Liver (tissue), 9 donors: Measurements from ENCODE around the gene FITM2. TPM values are rescaled to one million over a fixed set of nuclear protein-coding genes. Genes with fewer than 3 reads are reported as not detected.
"Not testable (repeated sequence)": the region's sequence is repeated elsewhere in the genome, so short reads cannot be mapped to it uniquely, and the experiment has no call there.

Source experiments
- DNase-seq: peaks from one replicate; pipeline ENCODE4 v3.0.0-alpha.2; 2017; ENCODE audit warnings: low spot score
- H3K27ac ChIP-seq, 2 donors: one replicate each; pipeline ENCODE4 v1.7.0; 2013; ENCODE audit warnings: inconsistent platforms in 2 of 2, low read length in 2 of 2, control low read depth in 1 of 2, low read depth in 1 of 2, mild to moderate bottlenecking in 1 of 2
- H3K27me3 ChIP-seq, 4 donors: one replicate each; pipeline versions ENCODE4 v1.6.1 to v1.7.0; 2013; ENCODE audit warnings: low read length in 3 of 4, inconsistent platforms in 1 of 4, mild to moderate bottlenecking in 1 of 4, moderate library complexity in 1 of 4; ENCODE audit not compliant: control insufficient read depth in 4 of 4, insufficient read depth in 4 of 4
- H3K36me3 ChIP-seq, 4 donors: one replicate each; pipeline versions ENCODE4 v1.6.1 to v1.7.0; 2013; ENCODE audit warnings: low read length in 3 of 4, mild to moderate bottlenecking in 3 of 4, low read depth in 1 of 4, moderate library complexity in 1 of 4; ENCODE audit not compliant: control insufficient read depth in 4 of 4, insufficient read depth in 3 of 4
- H3K4me1 ChIP-seq, 4 donors: one replicate each; pipeline versions ENCODE4 v1.6.1 to v1.7.0; 2013; ENCODE audit warnings: low read length in 3 of 4, mild to moderate bottlenecking in 3 of 4, moderate library complexity in 1 of 4; ENCODE audit not compliant: control insufficient read depth in 4 of 4, insufficient read depth in 4 of 4
- H3K4me3 ChIP-seq, 3 donors: one replicate each; pipeline versions ENCODE4 v1.6.1 to v1.7.0; 2013; ENCODE audit warnings: low read length in 3 of 3, control low read depth in 1 of 3, low read depth in 1 of 3, mild to moderate bottlenecking in 1 of 3
- H3K9ac ChIP-seq, 2 donors: one replicate each; pipeline ENCODE4 v1.7.0; 2013; ENCODE audit warnings: low read length in 2 of 2, mild to moderate bottlenecking in 2 of 2, moderate library complexity in 2 of 2, control low read depth in 1 of 2, low read depth in 1 of 2
- H3K9me3 ChIP-seq, 4 donors: one replicate each; pipeline versions ENCODE4 v1.6.1 to v1.7.0; 2013; ENCODE audit warnings: low read length in 3 of 4; ENCODE audit not compliant: control insufficient read depth in 4 of 4
- EGR1 ChIP-seq, 2 donors: IDR thresholded peaks; 2 replicates each; pipeline ENCODE4 v1.6.1; 2016 to 2018; ENCODE audit warnings: antibody characterized with exemption in 2 of 2, low read depth in 2 of 2
- FOXA1 ChIP-seq: IDR thresholded peaks from 2 replicates; pipeline ENCODE4 v1.6.1; 2016; ENCODE audit warnings: antibody characterized with exemption
- FOXA2 ChIP-seq: IDR thresholded peaks from 2 replicates; pipeline ENCODE4 v1.6.1; 2016; ENCODE audit warnings: antibody characterized with exemption
- GABPA ChIP-seq, 2 donors: IDR thresholded peaks in 1 of 2; conservative IDR thresholded peaks in 1 of 2; 2 replicates each; pipeline ENCODE4 v1.6.1; 2016; ENCODE audit warnings: antibody characterized with exemption in 2 of 2, mild to moderate bottlenecking in 1 of 2, moderate library complexity in 1 of 2
- HNF4A ChIP-seq, 2 donors: conservative IDR thresholded peaks; 2 replicates each; pipeline ENCODE4 v1.6.1; 2016; ENCODE audit warnings: antibody characterized with exemption in 2 of 2, mild to moderate bottlenecking in 2 of 2
- HNF4G ChIP-seq: IDR thresholded peaks from 2 replicates; pipeline ENCODE4 v1.6.1; 2016; ENCODE audit warnings: antibody characterized with exemption
- JUND ChIP-seq, 2 donors: IDR thresholded peaks; 2 replicates each; pipeline ENCODE4 v1.6.1; 2016; ENCODE audit warnings: antibody characterized with exemption in 2 of 2
- NR2F2 ChIP-seq: IDR thresholded peaks from 2 replicates; pipeline ENCODE4 v1.6.1; 2016; ENCODE audit warnings: antibody characterized with exemption
- RAD21 ChIP-seq, 2 donors: IDR thresholded peaks; 2 replicates each; pipeline ENCODE4 v1.6.1; 2016; ENCODE audit warnings: antibody characterized with exemption in 2 of 2, mild to moderate bottlenecking in 2 of 2
- RXRA ChIP-seq, 2 donors: IDR thresholded peaks; 2 replicates each; pipeline ENCODE4 v1.6.1; 2017 to 2018; ENCODE audit warnings: antibody characterized with exemption in 2 of 2, mild to moderate bottlenecking in 1 of 2
- SP1 ChIP-seq: IDR thresholded peaks from 2 replicates; pipeline ENCODE4 v1.6.1; 2018; ENCODE audit warnings: antibody characterized with exemption, mild to moderate bottlenecking
- TAF1 ChIP-seq: conservative IDR thresholded peaks from 2 replicates; pipeline ENCODE4 v1.6.1; 2016; ENCODE audit warnings: antibody characterized with exemption, mild to moderate bottlenecking
- YY1 ChIP-seq: IDR thresholded peaks from 2 replicates; pipeline ENCODE4 v1.6.1; 2016; ENCODE audit warnings: antibody characterized with exemption, mild to moderate bottlenecking
- WGBS: extraction: QIAGEN DNeasy Blood & Tissue Kit; methylation state at CpG from one replicate; pipeline ENCODE4 v1.1.7; 2013; 5-methylcytosine and 5-hydroxymethylcytosine counted together
- polyA plus RNA-seq, 2 donors: library from polyadenylated mRNA; stranded (reverse) in 1 of 2; unstranded in 1 of 2; fragments of 200-250 nt in 1 of 2; fragments of >200 nt in 1 of 2; fragmentation: Nextera tagmentation in 1 of 2; extraction: Ambion mirVana in 1 of 2; gene quantifications; one replicate each; pipeline versions ENCODE4 v1.2.1 to v1.2.3, GENCODE V29; 2013 to 2015
- total RNA-seq, 2 donors: library from RNA; depleted of rRNA; stranded (reverse); fragments of >200 nt; gene quantifications; one replicate each; pipeline ENCODE4 v1.2.3, GENCODE V29; 2014
- TF ChIP-seq, protein P1 (sequence below): IDR thresholded peaks from 2 replicates; pipeline ENCODE4 v1.6.1; 2016; ENCODE audit warnings: antibody characterized with exemption
- TF ChIP-seq, protein P2 (sequence below): IDR thresholded peaks from 2 replicates; pipeline ENCODE4 v1.6.1; 2016; ENCODE audit warnings: antibody characterized with exemption
- TF ChIP-seq, protein P3 (sequence below): IDR thresholded peaks from 2 replicates; pipeline ENCODE4 v1.6.1; 2016; ENCODE audit warnings: antibody characterized with exemption
- TF ChIP-seq, protein P4 (sequence below): fragments of 150-350 bp; IDR thresholded peaks from 2 replicates; pipeline ENCODE4 v1.5.1; 2017; ENCODE audit warnings: improper control_type of control experiment, low read depth, low read length; ENCODE audit not compliant: missing input control
- donor health status: healthy.
- donor health status: healthy.
- donor health status: healthy.
- donor health status: healthy.
- donor health status: healthy.

FITM2 gene
- total and polyA plus RNA-seq, 4 donors: 3.3 to 9.9 (median 3.9) TPM

DNA sequence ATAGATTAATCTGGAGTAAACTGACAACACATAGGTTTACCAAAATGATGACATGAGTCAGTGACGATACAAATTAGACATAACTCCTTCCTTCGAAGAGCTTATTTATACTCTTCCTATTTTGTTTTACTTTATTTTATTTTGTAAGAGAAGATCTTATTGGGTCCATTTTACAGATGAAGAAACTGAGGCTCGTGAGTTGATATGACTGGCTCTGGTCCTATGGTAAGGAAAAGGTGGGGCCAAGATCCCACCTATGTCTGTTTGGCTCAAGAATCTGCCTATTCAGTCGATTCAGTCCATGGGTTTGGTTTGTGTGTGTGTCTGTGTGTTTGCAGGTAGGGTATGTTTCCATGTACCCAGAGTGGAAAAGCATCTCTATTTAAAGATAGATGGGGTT lies 17.4 kb upstream of the FITM2 start:
- H3K4me1 ChIP-seq: peaks cover 0 to 4% (median 3%) of the 10 kb centered on the region in 4 donors
- H3K9me3 ChIP-seq: no peaks in the 10 kb centered on the region
- WGBS: 79% methylated on average over 4 of the region's 4 CpGs
- no peak overlapping the region for H3K27ac ChIP-seq
- no peaks in the 10 kb centered on the region for H3K36me3 ChIP-seq
- H3K4me3 ChIP-seq: no peak overlapping the region
- H3K27me3 ChIP-seq: peaks cover 0 to 2% (median 0%) of the 10 kb centered on the region in 4 donors
- TF ChIP-seq TAF1 (no peak), JUND (IDR thresholded peaks at IDR 0.05) (no peak), SP1 (no peak), FOXA1 (no peak), HNF4A (conservative IDR thresholded peaks at IDR 0.05) (no peak), HNF4G (no peak), YY1 (no peak), GABPA (IDR thresholded peaks at IDR 0.05 in 1 of 2, conservative IDR thresholded peaks at IDR 0.05 in 1 of 2) (no peak), FOXA2 (no peak), RAD21 (IDR thresholded peaks at IDR 0.05) (no peak), EGR1 (IDR thresholded peaks at IDR 0.05; ENCODE audit: low read depth in 2 of 2) (no peak)
- TF ChIP-seq, protein P1, sequence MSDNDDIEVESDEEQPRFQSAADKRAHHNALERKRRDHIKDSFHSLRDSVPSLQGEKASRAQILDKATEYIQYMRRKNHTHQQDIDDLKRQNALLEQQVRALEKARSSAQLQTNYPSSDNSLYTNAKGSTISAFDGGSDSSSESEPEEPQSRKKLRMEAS: no peak
- TF ChIP-seq, protein P2, sequence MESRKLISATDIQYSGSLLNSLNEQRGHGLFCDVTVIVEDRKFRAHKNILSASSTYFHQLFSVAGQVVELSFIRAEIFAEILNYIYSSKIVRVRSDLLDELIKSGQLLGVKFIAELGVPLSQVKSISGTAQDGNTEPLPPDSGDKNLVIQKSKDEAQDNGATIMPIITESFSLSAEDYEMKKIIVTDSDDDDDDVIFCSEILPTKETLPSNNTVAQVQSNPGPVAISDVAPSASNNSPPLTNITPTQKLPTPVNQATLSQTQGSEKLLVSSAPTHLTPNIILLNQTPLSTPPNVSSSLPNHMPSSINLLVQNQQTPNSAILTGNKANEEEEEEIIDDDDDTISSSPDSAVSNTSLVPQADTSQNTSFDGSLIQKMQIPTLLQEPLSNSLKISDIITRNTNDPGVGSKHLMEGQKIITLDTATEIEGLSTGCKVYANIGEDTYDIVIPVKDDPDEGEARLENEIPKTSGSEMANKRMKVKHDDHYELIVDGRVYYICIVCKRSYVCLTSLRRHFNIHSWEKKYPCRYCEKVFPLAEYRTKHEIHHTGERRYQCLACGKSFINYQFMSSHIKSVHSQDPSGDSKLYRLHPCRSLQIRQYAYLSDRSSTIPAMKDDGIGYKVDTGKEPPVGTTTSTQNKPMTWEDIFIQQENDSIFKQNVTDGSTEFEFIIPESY: no peak
- TF ChIP-seq, protein P3, sequence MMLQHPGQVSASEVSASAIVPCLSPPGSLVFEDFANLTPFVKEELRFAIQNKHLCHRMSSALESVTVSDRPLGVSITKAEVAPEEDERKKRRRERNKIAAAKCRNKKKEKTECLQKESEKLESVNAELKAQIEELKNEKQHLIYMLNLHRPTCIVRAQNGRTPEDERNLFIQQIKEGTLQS: no peak
- H3K9ac ChIP-seq: no peak overlapping the region
- DNase-seq: no peak

DNA sequence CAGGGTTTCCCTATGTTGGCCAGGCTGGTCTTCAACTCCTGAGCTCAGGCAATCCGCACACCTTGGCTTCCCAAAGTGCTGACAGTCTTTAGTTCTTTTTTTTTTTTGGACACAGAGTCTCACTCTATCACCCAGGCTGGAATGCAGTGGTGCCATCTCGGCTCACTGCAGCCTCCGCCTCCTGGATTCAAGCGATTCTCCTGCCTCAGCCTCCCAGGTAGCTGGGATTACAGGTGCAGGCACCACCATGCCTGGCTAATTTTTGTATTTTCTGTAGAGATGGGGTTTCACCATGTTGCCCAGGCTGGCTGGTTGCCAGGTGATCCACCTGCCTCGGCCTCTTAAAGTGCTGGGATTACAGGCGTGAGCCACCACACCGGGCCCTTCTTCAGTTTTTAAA lies 16.7 kb upstream of the FITM2 start:
- not testable (repeated sequence) for H3K9me3 ChIP-seq, DNase-seq, H3K4me3 ChIP-seq, H3K27me3 ChIP-seq, H3K9ac ChIP-seq, H3K27ac ChIP-seq, H3K4me1 ChIP-seq, H3K36me3 ChIP-seq
- 93% methylated on average over 7 of the region's 7 CpGs for WGBS

DNA sequence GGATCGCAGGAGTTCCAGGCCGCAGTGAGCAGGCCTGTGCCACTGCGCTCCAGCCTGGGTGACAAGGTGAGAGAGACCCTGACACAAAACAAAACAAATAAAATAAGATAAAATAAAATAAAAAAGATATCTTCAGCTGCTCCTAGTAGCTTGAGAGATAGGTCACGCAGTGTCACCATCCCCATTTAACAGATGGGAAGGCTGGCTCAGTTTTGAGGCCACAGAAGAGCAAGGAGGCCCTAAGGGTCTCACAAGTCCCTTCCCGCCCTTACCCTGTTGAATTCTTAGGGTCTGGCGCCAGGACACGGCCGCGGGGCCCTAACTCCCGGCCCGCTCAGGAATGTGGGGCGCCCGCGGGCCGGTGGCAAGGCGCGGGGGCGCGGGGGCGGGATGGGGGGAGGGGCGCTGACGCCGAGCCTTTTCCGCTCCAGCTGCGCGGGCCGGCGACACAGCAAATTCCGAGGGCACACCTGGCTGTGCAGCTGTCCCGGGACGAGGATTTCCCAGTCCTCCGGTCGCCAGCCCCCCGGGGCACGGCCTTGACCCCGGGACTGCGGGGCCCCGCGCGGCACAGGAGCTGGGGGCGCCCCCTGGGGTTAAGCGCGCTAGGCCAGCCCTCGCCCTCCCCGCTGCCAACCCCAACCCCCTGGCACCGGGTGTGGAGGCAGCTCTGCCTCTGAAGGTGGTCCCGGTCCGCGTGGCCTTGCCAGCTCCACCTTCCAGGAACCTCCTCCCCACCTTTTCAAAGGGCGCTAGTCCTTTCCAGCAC lies 15.6 kb upstream of the FITM2 start:
- Histone ChIP-seq H3K4me3 (peak overlapping the region in 1 of 3 donors; percentile 42), H3K36me3 (no peaks in the 10 kb centered on the region), H3K27ac (no peak overlapping the region), H3K4me1 (peaks cover 0 to 4% (median 3%) of the 10 kb centered on the region in 4 donors), H3K27me3 (no peaks in the 10 kb centered on the region), H3K9ac (no peak overlapping the region), H3K9me3 (no peaks in the 10 kb centered on the region)
- 16% methylated on average over 50 of the region's 50 CpGs for WGBS
- no peak for DNase-seq
- TF ChIP-seq, protein P1: no peak
- TF ChIP-seq HNF4A (conservative IDR thresholded peaks at IDR 0.05) (no peak), EGR1 (IDR thresholded peaks at IDR 0.05; ENCODE audit: low read depth in 2 of 2) (no peak), HNF4G (no peak), TAF1 (no peak), RXRA (IDR thresholded peaks at IDR 0.05) (no peak), RAD21 (IDR thresholded peaks at IDR 0.05) (no peak), NR2F2 (no peak), YY1 (no peak), FOXA1 (no peak), SP1 (no peak), JUND (IDR thresholded peaks at IDR 0.05) (no peak), GABPA (IDR thresholded peaks at IDR 0.05 in 1 of 2, conservative IDR thresholded peaks at IDR 0.05 in 1 of 2) (no peak)
- TF ChIP-seq, protein P2: no peak
- TF ChIP-seq, protein P4, sequence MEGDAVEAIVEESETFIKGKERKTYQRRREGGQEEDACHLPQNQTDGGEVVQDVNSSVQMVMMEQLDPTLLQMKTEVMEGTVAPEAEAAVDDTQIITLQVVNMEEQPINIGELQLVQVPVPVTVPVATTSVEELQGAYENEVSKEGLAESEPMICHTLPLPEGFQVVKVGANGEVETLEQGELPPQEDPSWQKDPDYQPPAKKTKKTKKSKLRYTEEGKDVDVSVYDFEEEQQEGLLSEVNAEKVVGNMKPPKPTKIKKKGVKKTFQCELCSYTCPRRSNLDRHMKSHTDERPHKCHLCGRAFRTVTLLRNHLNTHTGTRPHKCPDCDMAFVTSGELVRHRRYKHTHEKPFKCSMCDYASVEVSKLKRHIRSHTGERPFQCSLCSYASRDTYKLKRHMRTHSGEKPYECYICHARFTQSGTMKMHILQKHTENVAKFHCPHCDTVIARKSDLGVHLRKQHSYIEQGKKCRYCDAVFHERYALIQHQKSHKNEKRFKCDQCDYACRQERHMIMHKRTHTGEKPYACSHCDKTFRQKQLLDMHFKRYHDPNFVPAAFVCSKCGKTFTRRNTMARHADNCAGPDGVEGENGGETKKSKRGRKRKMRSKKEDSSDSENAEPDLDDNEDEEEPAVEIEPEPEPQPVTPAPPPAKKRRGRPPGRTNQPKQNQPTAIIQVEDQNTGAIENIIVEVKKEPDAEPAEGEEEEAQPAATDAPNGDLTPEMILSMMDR: no peak
- TF ChIP-seq, protein P3: no peak
